ENCODE measurements around the gene UPP2. TPM values are rescaled to one million over a fixed set of nuclear protein-coding genes. Genes with fewer than 3 reads are reported as not detected.

Gene UPP2
- total RNA-seq, 4 donors from 2014 or later: 0.11 TPM; not detected in 3

DNA sequence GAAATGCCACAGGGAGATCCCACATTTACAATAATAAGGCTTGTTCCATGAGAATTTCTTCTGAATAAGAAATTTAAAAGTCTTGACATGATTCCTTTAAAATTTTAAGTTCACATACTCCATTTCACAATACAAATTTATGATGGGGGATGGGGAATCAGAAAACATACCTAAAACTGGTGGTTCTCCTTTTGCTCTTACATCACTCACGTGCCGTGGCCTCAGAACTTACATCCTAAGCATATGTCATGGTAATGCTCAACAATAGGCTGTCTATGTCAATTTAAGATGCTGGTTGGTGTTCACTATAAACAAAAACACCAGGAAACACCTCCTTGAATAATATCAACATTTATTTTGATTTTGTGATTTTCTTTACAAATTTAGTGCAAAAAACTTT, 12.8 kb downstream of the UPP2 start:
- Histone ChIP-seq H3K27ac (no peak overlapping the region), H3K4me1 (no peaks in the 10 kb centered on the region), H3K27me3 (no peaks in the 10 kb centered on the region), H3K4me3 (replicated peaks in 1 of 3) (no peak overlapping the region), H3K36me3 (no peaks in the 10 kb centered on the region), H3K9me3 (no peaks in the 10 kb centered on the region)
- WGBS, 2 donors: 48 to 67% methylated on average over 2 of the region's 2 CpGs
- TF ChIP-seq, protein P1, sequence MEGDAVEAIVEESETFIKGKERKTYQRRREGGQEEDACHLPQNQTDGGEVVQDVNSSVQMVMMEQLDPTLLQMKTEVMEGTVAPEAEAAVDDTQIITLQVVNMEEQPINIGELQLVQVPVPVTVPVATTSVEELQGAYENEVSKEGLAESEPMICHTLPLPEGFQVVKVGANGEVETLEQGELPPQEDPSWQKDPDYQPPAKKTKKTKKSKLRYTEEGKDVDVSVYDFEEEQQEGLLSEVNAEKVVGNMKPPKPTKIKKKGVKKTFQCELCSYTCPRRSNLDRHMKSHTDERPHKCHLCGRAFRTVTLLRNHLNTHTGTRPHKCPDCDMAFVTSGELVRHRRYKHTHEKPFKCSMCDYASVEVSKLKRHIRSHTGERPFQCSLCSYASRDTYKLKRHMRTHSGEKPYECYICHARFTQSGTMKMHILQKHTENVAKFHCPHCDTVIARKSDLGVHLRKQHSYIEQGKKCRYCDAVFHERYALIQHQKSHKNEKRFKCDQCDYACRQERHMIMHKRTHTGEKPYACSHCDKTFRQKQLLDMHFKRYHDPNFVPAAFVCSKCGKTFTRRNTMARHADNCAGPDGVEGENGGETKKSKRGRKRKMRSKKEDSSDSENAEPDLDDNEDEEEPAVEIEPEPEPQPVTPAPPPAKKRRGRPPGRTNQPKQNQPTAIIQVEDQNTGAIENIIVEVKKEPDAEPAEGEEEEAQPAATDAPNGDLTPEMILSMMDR (IDR thresholded peaks at IDR 0.05): no peak
- TF ChIP-seq POLR2A (IDR thresholded peaks at IDR 0.05): no peak
- intact Hi-C loops (cut with DNase I): no loop called here
- DNase-seq: no peak

DNA sequence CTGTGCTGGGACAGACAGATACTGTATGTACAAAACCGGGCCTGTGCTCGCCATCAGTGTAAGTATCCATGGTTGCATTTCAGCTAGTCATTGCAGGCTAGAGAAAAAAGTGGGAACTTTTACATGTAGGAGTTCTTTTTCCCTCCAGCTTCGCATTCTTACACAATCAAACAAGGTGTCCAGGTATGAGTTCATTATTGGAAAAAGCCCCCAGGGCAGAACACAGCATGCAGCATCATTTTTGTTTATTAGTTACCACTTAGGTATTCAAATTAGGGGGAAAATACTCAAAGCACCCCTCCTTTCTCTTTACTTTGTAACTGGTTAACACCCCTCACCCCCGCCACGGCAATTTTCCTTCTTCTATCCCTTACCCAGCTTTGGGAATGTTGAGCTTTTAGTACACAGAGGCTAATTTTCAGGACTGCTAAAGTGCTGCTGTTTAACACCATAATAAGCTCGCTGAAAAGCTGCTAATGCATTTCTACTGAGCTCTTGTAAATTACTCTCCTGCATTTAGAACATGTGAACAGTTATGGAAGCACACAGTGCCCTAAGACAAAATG, 13.6 kb downstream of the UPP2 start:
- Histone ChIP-seq H3K4me3 (replicated peaks in 1 of 3) (no peak overlapping the region), H3K27me3 (no peaks in the 10 kb centered on the region), H3K27ac (no peak overlapping the region), H3K4me1 (no peaks in the 10 kb centered on the region), H3K9me3 (no peaks in the 10 kb centered on the region), H3K36me3 (no peaks in the 10 kb centered on the region)
- DNase-seq: no peak
- intact Hi-C loops (cut with DNase I): no loop called here
- WGBS, 2 donors: 81 to 82% methylated on average over 6 of the region's 6 CpGs
- TF ChIP-seq POLR2A (IDR thresholded peaks at IDR 0.05): no peak
- TF ChIP-seq, protein P1 (IDR thresholded peaks at IDR 0.05): no peak

- Histone ChIP-seq H3K27me3 (no peaks in the 10 kb centered on the region), H3K4me1 (no peaks in the 10 kb centered on the region), H3K27ac (no peak overlapping the region), H3K4me3 (replicated peaks in 1 of 3) (no peak overlapping the region), H3K9me3 (no peaks in the 10 kb centered on the region), H3K36me3 (no peaks in the 10 kb centered on the region)
- 96 to 99% methylated on average over 3 of the region's 3 CpGs for WGBS, 2 donors
- no peak for DNase-seq
- intact Hi-C loops (cut with DNase I): no loop called here
- no peak for TF ChIP-seq POLR2A (IDR thresholded peaks at IDR 0.05)
- TF ChIP-seq, protein P1 (IDR thresholded peaks at IDR 0.05): no peak
These were observed 15.3 kb downstream of the UPP2 start for GRCh38 chr2:158116936-158117335.

- intact Hi-C loops (cut with DNase I): no loop called here
- 94 to 95% methylated on average over 1 of the region's 1 CpG for WGBS, 2 donors
- no peak for DNase-seq
- Histone ChIP-seq H3K27me3 (no peaks in the 10 kb centered on the region), H3K9me3 (no peaks in the 10 kb centered on the region), H3K4me3 (replicated peaks in 1 of 3) (no peak overlapping the region), H3K36me3 (no peaks in the 10 kb centered on the region), H3K4me1 (no peaks in the 10 kb centered on the region), H3K27ac (no peak overlapping the region)
- TF ChIP-seq POLR2A (IDR thresholded peaks at IDR 0.05): no peak
- TF ChIP-seq, protein P1 (IDR thresholded peaks at IDR 0.05): no peak
These were observed 18.4 kb downstream of the UPP2 start for GRCh38 chr2:158120102-158120501.

- WGBS, 2 donors: 73 to 78% methylated on average over 8 of the region's 8 CpGs
- intact Hi-C loops (cut with DNase I): no loop called here
- TF ChIP-seq, protein P1 (IDR thresholded peaks at IDR 0.05): no peak
- TF ChIP-seq POLR2A (IDR thresholded peaks at IDR 0.05): no peak
These were observed 19.3 kb downstream of the UPP2 start for GRCh38 chr2:158120664-158121641.

More at GRCh38 chr2:158120664-158121641, 19.3 kb downstream of the UPP2 start:
- no peak overlapping the region for H3K4me3 ChIP-seq (replicated peaks in 1 of 3)
- no peaks in the 10 kb centered on the region for H3K9me3 ChIP-seq
- no peaks in the 10 kb centered on the region for H3K27me3 ChIP-seq
- H3K36me3 ChIP-seq: no peaks in the 10 kb centered on the region
- no peaks in the 10 kb centered on the region for H3K4me1 ChIP-seq
- H3K27ac ChIP-seq: no peak overlapping the region
- no peak for DNase-seq
